T-helper 1 cell (primary cell): ENCODE measurements around the gene OSGIN1.
A peak's percentile ranks its signal among the peaks of the same experiment; 100 is the strongest.

Source experiments
- DNase-seq, 5 donors: peaks; one replicate each; pipeline ENCODE4 v3.0.0-alpha.2; 2012 to 2020
- total RNA-seq, 4 donors: gene quantifications; one replicate each; lab custom pipeline; 2026; lab: John Stamatoyannopoulos, UW

OSGIN1 gene
- 0.71 to 2.2 (median 1.7) reads per million in 4 donors for total RNA-seq

DNA sequence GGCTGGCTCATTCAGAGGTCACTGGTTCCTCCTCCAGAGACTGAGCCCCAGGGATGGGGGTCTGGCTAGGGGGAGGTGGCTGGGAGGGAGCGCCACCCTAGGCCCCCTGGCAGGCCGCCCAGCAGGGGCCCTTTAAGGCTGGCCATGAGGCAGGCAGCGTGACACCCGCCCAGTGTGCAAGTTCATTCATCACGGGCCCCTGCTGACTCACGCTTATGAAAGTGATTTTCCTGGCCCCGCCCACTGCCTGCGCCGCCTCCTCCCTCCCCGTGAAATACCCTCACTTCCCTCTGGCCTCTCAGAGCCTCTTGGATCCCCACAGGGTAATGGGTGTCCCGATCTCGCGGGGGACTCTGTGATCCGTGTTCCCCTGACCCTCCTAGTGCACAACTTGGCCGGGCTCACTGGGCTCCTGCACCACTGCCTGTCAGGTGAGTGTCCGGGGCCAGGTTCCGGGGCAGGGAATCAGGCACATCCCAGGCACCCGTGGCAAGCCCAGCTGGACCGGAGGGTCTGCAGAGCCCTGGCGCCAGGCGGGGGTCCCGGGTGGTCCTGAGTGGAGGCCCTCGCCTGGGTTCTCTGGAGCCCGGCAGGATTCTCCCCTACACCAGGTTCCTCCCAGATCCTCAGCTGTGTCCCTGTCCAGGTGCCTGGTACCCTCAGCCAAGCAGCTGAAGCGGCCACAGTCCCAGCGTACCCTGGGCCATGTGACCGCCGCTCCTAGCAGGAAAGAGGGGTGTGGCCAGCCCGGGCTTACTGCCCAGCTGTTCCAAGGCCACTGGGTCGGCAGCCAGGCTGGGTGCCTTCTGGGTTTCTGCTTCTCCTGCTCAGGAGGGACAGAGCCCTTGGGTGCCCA lies at the start of gene OSGIN1:
OSGIN1 (plus strand) TSS at position 301 of the 856 bp plus-strand sequence. CDS start 4,432 bp downstream, outside the sequence.
- peak in 2 of 5 donors; percentile 25 to 73 for DNase-seq

DNA sequence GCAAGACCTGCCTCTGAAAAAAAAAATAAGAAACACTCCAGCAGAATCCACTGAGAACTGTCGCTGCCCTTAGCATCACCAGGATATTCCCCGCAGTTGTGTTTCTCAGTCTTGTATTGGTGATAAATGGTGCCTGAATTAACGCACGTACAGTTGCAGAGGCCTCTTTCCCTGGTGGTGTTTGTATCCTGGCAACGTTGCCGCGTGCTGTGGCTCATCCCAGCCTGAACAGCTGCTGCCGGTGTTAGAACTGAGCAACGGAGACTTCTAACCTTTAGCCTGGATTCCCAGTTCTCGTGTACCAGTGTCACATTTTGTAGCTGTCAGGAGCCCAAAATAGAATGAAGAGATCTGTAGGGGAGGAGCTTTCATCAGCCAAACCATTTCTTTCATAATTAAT lies 49.3 kb upstream of the OSGIN1 start:
- DNase-seq: no peak

- no peak for DNase-seq
Observed at GRCh38 chr16:83906683-83907082, 46.4 kb upstream of the OSGIN1 start.

GRCh38 chr16:83907111-83907510 lies 45.9 kb upstream of the OSGIN1 start:
- DNase-seq: no peak

- DNase-seq: no peak
Observed at GRCh38 chr16:83907631-83908250, 45.3 kb upstream of the OSGIN1 start.

GRCh38 chr16:83908798-83909197 lies 44.2 kb upstream of the OSGIN1 start:
- no peak for DNase-seq

GRCh38 chr16:83911290-83911689 lies 41.8 kb upstream of the OSGIN1 start:
- DNase-seq: no peak

DNA sequence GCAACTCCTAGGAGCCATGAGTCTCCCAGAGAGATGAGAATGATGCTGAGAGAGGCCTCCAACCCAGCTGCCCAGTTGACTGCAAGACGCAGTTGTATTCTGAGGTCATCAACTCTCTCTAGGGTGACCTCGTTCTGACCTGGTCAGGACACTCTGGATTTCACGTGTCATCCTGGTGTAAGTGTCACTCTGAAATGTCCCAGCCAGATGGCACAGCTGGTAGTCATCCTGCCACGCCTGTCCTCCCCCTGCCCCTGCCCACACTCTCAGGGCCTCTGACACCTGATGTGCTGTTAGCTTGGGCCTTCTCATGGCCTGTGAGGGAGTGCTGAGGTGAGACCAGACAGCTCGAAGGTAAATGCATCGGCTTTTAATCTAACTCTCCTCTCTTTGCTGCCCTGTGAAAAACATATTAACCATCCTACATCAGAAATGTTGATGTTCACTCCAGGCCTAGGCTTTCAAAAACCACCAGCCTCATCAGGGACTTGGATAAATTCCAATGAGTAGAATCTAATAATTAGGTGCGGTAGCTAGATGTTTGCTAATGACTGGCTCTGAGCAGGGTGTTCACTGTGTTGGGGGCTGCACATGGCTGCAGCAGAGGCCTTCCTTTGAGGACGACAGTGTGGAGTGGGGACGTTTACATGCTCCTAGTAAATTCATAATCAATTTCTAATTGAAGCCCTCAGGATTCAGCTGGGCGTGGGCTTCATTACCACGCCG lies 40.4 kb upstream of the OSGIN1 start:
- no peak for DNase-seq

DNA sequence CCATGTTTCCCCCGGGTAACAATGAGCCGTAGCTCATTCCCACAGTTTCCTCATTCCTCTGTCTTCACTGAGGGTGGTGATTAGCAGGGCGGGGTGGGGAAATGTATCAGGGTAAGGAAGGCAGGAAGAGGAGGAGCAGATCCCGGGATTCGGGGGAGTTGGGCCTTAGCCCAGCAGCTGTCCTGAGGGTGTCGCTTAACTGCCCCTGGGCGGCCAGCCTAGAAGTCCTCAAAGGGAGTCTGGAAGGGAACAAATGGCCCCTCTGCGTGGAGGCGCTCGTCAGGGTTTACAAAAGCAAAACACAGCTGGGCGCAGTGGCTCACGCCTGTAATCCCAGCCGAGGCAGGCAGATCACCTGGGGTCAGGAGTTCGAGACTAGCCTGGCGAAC lies 39.8 kb upstream of the OSGIN1 start:
- DNase-seq: no peak

DNA sequence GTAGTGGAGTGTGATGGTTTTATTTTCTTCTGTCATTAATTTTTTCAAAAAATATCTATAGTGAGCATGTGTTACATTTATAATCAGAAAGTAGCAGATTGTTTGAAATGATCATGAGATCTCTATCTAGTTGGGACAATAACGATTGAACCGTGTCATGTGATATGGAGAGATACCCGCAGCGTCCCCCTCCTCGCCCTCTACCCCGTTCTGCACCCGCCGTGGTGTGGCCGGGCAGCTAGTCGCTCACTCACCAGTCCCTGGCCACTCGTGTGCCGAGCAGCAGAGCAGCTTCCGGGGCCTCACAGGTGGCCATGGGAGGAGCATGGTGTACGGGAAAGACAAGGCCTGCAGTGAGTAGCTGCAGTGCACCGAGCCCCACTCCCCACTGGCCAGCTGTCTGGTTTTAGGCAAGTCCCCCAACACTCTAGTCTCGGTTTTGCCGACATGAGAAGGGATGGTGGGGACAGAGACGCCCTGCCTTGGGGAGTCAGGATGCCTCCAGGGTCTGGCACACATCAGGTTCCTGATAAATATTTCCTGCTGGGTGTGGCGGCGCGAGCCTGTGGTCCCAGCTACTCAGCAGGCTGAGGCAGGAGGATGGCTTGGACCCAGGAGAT lies 38.8 kb upstream of the OSGIN1 start:
- DNase-seq: no peak

- no peak for DNase-seq
Observed at GRCh38 chr16:83915081-83915480, 38.0 kb upstream of the OSGIN1 start.

- no peak for DNase-seq
Observed at GRCh38 chr16:83915491-83915890, 37.5 kb upstream of the OSGIN1 start.

- no peak for DNase-seq
Observed at GRCh38 chr16:83917152-83918120, 35.6 kb upstream of the OSGIN1 start.

GRCh38 chr16:83920894-83921491 lies 32.0 kb upstream of the OSGIN1 start:
- no peak for DNase-seq

- no peak for DNase-seq
Observed at GRCh38 chr16:83923581-83924365, 29.3 kb upstream of the OSGIN1 start.

GRCh38 chr16:83924686-83925085 lies 28.4 kb upstream of the OSGIN1 start:
- DNase-seq: no peak

- DNase-seq: no peak
Observed at GRCh38 chr16:83925095-83925905, 27.7 kb upstream of the OSGIN1 start.

- no peak for DNase-seq
Observed at GRCh38 chr16:83925957-83926725, 26.9 kb upstream of the OSGIN1 start.
